Neuronal stem cell (in vitro differentiated cells): ENCODE results near the gene MAP1B.
A peak's percentile ranks its signal among the peaks of the same experiment; 100 is the strongest.

Experiments used
- DNase-seq: peaks from one replicate; pipeline ENCODE4 v3.0.0-alpha.2; 2013; ENCODE audit warnings: low spot score
- H2AFZ ChIP-seq: one replicate; pipeline ENCODE4 v1.6.1; 2013; ENCODE audit warnings: mild to moderate bottlenecking, low read length, inconsistent platforms
- H2AK5ac ChIP-seq: 2 replicates; pipeline ENCODE4 v1.6.1; 2013; ENCODE audit warnings: low read depth, mild to moderate bottlenecking, inconsistent platforms, low read length, moderate library complexity, mixed read lengths
- H2BK120ac ChIP-seq: 2 replicates; pipeline ENCODE4 v1.6.1; 2013; ENCODE audit warnings: low read depth, mild to moderate bottlenecking, inconsistent platforms, low read length, moderate library complexity, mixed read lengths
- H2BK12ac ChIP-seq: one replicate; pipeline ENCODE4 v1.6.1; 2013; ENCODE audit warnings: low read length, inconsistent platforms
- H2BK15ac ChIP-seq: 2 replicates; pipeline ENCODE4 v1.6.1; 2013; ENCODE audit warnings: mild to moderate bottlenecking, low read length, inconsistent platforms, mixed read lengths
- H2BK5ac ChIP-seq: one replicate; pipeline ENCODE4 v1.6.1; 2013; ENCODE audit warnings: inconsistent platforms, mild to moderate bottlenecking, low read length, moderate library complexity
- H3K14ac ChIP-seq: one replicate; pipeline ENCODE4 v1.6.1; 2013; ENCODE audit warnings: low read length, inconsistent platforms
- H3K18ac ChIP-seq: 2 replicates; pipeline ENCODE4 v1.6.1; 2013; ENCODE audit warnings: low read length, inconsistent platforms
- H3K23ac ChIP-seq: 2 replicates; pipeline ENCODE4 v1.6.1; 2013; ENCODE audit warnings: low read depth, mild to moderate bottlenecking, mixed read lengths, low read length, inconsistent platforms; ENCODE audit not compliant: poor library complexity
- H3K27ac ChIP-seq: replicated peaks from 3 replicates; pipeline ENCODE4 v1.5.1; 2013; ENCODE audit warnings: low read length, inconsistent platforms
- H3K27me3 ChIP-seq, 3 experiments: 2 replicates each; pipeline ENCODE4 v1.6.1; 2013; ENCODE audit warnings: low read length in 3 of 3, mild to moderate bottlenecking in 2 of 3, inconsistent platforms in 1 of 3, low read depth in 1 of 3, mixed read lengths in 1 of 3, moderate library complexity in 1 of 3; ENCODE audit not compliant: control insufficient read depth in 3 of 3, insufficient read depth in 3 of 3
- H3K36me3 ChIP-seq, 2 donors: replicated peaks in 1 of 2; 2 replicates each; pipeline ENCODE4 v1.6.1; 2013; ENCODE audit warnings: low read length in 2 of 2; ENCODE audit not compliant: control insufficient read depth in 2 of 2, insufficient read depth in 2 of 2
- H3K4ac ChIP-seq: 2 replicates; pipeline ENCODE4 v1.6.1; 2013; ENCODE audit warnings: inconsistent platforms, mild to moderate bottlenecking, low read length, moderate library complexity
- H3K4me1 ChIP-seq, 2 donors: 1 replicate in 1 of 2; 2 replicates in 1 of 2; pipeline ENCODE4 v1.6.1; 2013; ENCODE audit warnings: low read length in 2 of 2, low read depth in 1 of 2; ENCODE audit not compliant: control insufficient read depth in 2 of 2, insufficient read depth in 1 of 2
- H3K4me2 ChIP-seq: one replicate; pipeline ENCODE4 v1.6.1; 2013; ENCODE audit warnings: mild to moderate bottlenecking, low read length, inconsistent platforms; ENCODE audit not compliant: insufficient read depth, poor library complexity, severe bottlenecking
- H3K4me3 ChIP-seq, 2 donors: 2 replicates each; pipeline ENCODE4 v1.5.1; 2013; ENCODE audit warnings: low read length in 2 of 2, mild to moderate bottlenecking in 2 of 2, inconsistent platforms in 1 of 2, moderate library complexity in 1 of 2
- H3K79me1 ChIP-seq: one replicate; pipeline ENCODE4 v1.6.1; 2013; ENCODE audit warnings: low read depth, mild to moderate bottlenecking, inconsistent platforms, low read length, moderate library complexity
- H3K9ac ChIP-seq: one replicate; pipeline ENCODE4 v1.6.1; 2013; ENCODE audit warnings: mild to moderate bottlenecking, low read depth, low read length, inconsistent platforms; ENCODE audit not compliant: poor library complexity
- H3K9me3 ChIP-seq, 2 donors: replicated peaks in 1 of 2; 2 replicates each; pipeline versions ENCODE3 to v1.6.1; 2013; ENCODE audit warnings: low read length in 2 of 2, mild to moderate bottlenecking in 2 of 2, inconsistent platforms in 1 of 2, low read depth in 1 of 2, mixed read lengths in 1 of 2, moderate library complexity in 1 of 2; ENCODE audit not compliant: control insufficient read depth in 2 of 2, insufficient read depth in 1 of 2
- H4K8ac ChIP-seq: one replicate; pipeline ENCODE4 v1.6.1; 2013; ENCODE audit warnings: low read depth, mild to moderate bottlenecking, inconsistent platforms, low read length, moderate library complexity
- H4K91ac ChIP-seq: one replicate; pipeline ENCODE4 v1.6.1; 2013; ENCODE audit warnings: low read length, low read depth, mild to moderate bottlenecking, inconsistent platforms; ENCODE audit not compliant: poor library complexity
- WGBS, 2 donors: extraction: QIAGEN DNeasy Blood & Tissue Kit; methylation state at CpG; one replicate each; pipeline ENCODE4 v1.1.7; 2013; ENCODE audit warnings: missing lambda C conversion rate in 2 of 2, mixed read lengths in 1 of 2; ENCODE audit not compliant: insufficient read length in 2 of 2, insufficient replicate concordance in 1 of 2; ENCODE audit errors: extremely low coverage in 2 of 2; 5-methylcytosine and 5-hydroxymethylcytosine counted together

Gene MAP1B

DNA sequence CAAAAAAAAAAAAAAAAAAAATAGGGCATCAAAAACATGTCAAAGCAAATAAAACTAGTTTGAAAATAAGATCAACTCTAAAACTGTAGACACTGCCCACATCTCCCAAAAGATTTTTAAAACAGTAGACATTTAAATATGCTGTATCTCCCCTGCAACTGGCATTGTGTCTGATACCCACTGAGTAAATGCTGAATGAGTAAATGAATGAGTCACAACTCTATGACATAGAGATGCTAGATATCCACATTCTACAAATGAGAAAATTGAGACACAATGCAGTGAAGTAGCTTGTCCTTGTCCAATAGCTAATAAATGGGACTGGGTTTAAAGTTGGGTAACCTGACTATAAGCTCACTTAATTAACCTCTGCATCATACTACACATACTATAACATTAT is 14.1 kb upstream of the MAP1B start:
- no peaks in the 10 kb centered on the region for H3K79me1 ChIP-seq
- H3K18ac ChIP-seq, result no peak overlapping the region
- no peak overlapping the region for H3K4ac ChIP-seq
- no peak overlapping the region for H4K8ac ChIP-seq
- no peak overlapping the region for H2AK5ac ChIP-seq
- H2BK5ac ChIP-seq, result no peak overlapping the region
- peaks cover 0 to 3% of the 10 kb centered on the region in 2 donors for H3K4me1 ChIP-seq
- no peak overlapping the region for H2AFZ ChIP-seq
- H2BK120ac ChIP-seq, result no peak overlapping the region
- no peak overlapping the region for H3K27ac ChIP-seq
- H2BK12ac ChIP-seq, result no peak overlapping the region
- no peak overlapping the region for H3K4me2 ChIP-seq
- H4K91ac ChIP-seq, result no peak overlapping the region
- H3K9ac ChIP-seq, result no peak overlapping the region
- no peak overlapping the region for H3K23ac ChIP-seq
- no peaks in the 10 kb centered on the region for H3K9me3 ChIP-seq
- no peaks in the 10 kb centered on the region for H3K27me3 ChIP-seq
- no peak overlapping the region for H2BK15ac ChIP-seq
- H3K36me3 ChIP-seq, result no peaks in the 10 kb centered on the region
- H3K4me3 ChIP-seq, result no peak overlapping the region
- DNase-seq, result no peak
- no peak overlapping the region for H3K14ac ChIP-seq

DNA sequence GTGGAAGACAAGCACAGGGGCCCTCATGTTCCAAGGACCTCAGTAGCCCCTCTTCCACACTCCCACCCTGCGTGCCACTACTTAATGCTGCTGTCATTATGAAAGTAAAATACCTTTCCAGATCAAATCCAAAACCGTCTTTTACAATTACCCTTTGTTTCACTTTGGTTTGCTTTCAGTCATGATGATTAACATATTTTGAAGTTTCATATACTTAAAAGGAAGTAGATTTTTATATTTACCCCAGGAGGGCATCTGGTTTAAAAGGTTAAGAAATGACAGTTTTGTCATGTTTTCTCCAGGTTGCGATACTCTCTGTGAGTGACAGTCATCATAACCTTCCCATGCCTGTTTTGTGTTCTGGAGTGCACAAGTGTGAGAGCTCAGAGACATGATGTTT is 13.5 kb upstream of the MAP1B start:
- WGBS, 2 donors, result no CpG with 5 or more reads among the region's 3 CpGs
- no peak overlapping the region for H4K8ac ChIP-seq
- no peak overlapping the region for H3K23ac ChIP-seq
- no peaks in the 10 kb centered on the region for H3K27me3 ChIP-seq
- H3K27ac ChIP-seq, result no peak overlapping the region
- H2BK120ac ChIP-seq, result no peak overlapping the region
- H3K4me2 ChIP-seq, result no peak overlapping the region
- no peaks in the 10 kb centered on the region for H3K79me1 ChIP-seq
- no peak overlapping the region for H3K4ac ChIP-seq
- H2BK5ac ChIP-seq, result no peak overlapping the region
- H4K91ac ChIP-seq, result no peak overlapping the region
- no peak for DNase-seq
- H3K18ac ChIP-seq, result no peak overlapping the region
- H3K9me3 ChIP-seq, result no peaks in the 10 kb centered on the region
- H2AK5ac ChIP-seq, result no peak overlapping the region
- no peak overlapping the region for H2AFZ ChIP-seq
- no peak overlapping the region for H3K9ac ChIP-seq
- H3K36me3 ChIP-seq, result no peaks in the 10 kb centered on the region
- H3K4me1 ChIP-seq, result peaks cover 0 to 3% of the 10 kb centered on the region in 2 donors
- peak overlapping the region in 1 of 2 donors; percentile 42 for H3K4me3 ChIP-seq
- H2BK12ac ChIP-seq, result no peak overlapping the region
- H2BK15ac ChIP-seq, result no peak overlapping the region
- no peak overlapping the region for H3K14ac ChIP-seq

DNA sequence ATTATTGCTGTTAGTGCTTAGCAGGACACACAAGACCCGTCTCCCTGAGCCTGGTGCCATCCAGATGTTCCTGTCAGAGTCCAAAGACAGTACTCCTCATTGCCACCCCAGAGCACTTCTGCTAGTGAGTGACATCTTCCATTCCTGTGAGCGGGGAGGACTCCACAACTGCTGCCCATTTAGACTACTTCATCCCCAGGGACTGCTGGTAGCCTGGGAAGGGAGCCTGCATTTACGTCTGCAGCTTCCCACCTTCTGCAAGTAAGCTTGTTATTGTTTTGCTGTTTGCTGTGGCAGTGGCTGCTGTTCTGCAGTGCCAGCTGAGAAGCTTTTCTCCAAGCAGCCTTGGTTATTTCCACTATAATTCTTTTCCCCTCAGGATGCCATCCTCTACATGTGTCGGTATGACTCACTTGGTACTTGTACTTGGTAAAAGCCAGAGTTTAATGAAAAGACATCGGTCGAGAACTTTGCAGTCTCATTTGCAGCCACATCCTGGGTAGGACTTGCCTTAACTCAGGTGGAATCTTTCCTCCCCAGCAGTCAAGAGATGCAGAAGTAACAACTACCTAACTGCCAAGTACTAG is 10.6 kb upstream of the MAP1B start:
- Histone ChIP-seq H3K23ac (no peak overlapping the region), H3K4me2 (no peak overlapping the region), H3K27ac (no peak overlapping the region), H2AFZ (no peak overlapping the region), H2BK120ac (no peak overlapping the region), H3K9ac (no peak overlapping the region), H3K4me3 (no peak overlapping the region), H3K14ac (no peak overlapping the region), H2AK5ac (peak overlapping the region; percentile 13), H3K79me1 (no peaks in the 10 kb centered on the region), H3K9me3 (no peaks in the 10 kb centered on the region), H2BK5ac (no peak overlapping the region), H4K91ac (no peak overlapping the region), H3K4me1 (peaks cover 0 to 3% of the 10 kb centered on the region in 2 donors), H3K36me3 (no peaks in the 10 kb centered on the region), H4K8ac (no peak overlapping the region), H3K18ac (peak overlapping the region; percentile 36), H2BK12ac (no peak overlapping the region), H2BK15ac (no peak overlapping the region), H3K4ac (no peak overlapping the region), H3K27me3 (no peaks in the 10 kb centered on the region)
- DNase-seq, result no peak
- WGBS, 2 donors, result no CpG with 5 or more reads among the region's 6 CpGs

DNA sequence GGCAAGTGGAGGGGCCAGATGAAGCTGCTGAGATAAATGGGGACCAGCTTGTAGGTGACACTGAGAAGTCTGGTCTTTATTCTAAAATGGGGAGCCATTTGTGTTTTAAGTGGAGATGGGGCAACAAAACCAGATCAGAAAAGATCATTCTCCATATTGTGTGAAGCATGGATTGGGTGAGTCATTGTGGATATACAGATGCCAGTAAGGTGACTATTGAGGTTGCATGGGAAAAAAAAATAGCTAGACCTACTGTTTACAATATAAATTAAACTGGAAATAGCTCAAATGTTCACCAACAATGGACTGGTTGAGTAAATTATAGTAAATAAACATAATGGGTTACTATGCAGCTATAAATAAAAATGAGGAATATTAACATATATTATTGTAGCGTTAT is 5.4 kb upstream of the MAP1B start:
- H3K27ac ChIP-seq, result no peak overlapping the region
- no peak overlapping the region for H3K4ac ChIP-seq
- no peak overlapping the region for H4K91ac ChIP-seq
- H3K9ac ChIP-seq, result no peak overlapping the region
- H3K79me1 ChIP-seq, result no peaks in the 10 kb centered on the region
- no CpG with 5 or more reads among the region's 1 CpG for WGBS, 2 donors
- H2BK120ac ChIP-seq, result no peak overlapping the region
- H2BK5ac ChIP-seq, result no peak overlapping the region
- H3K23ac ChIP-seq, result no peak overlapping the region
- no peaks in the 10 kb centered on the region for H3K27me3 ChIP-seq
- H3K36me3 ChIP-seq, result no peaks in the 10 kb centered on the region
- H3K4me3 ChIP-seq, result no peak overlapping the region
- no peak overlapping the region for H2BK12ac ChIP-seq
- no peak overlapping the region for H3K4me2 ChIP-seq
- H3K4me1 ChIP-seq, result peaks cover 0 to 4% of the 10 kb centered on the region in 2 donors
- DNase-seq, result no peak
- no peak overlapping the region for H4K8ac ChIP-seq
- H2AFZ ChIP-seq, result no peak overlapping the region
- no peak overlapping the region for H3K18ac ChIP-seq
- no peak overlapping the region for H3K14ac ChIP-seq
- H3K9me3 ChIP-seq, result no peaks in the 10 kb centered on the region
- H2BK15ac ChIP-seq, result no peak overlapping the region
- no peak overlapping the region for H2AK5ac ChIP-seq
